ENCODE data around the gene PRTFDC1.

PRTFDC1 gene

DNA sequence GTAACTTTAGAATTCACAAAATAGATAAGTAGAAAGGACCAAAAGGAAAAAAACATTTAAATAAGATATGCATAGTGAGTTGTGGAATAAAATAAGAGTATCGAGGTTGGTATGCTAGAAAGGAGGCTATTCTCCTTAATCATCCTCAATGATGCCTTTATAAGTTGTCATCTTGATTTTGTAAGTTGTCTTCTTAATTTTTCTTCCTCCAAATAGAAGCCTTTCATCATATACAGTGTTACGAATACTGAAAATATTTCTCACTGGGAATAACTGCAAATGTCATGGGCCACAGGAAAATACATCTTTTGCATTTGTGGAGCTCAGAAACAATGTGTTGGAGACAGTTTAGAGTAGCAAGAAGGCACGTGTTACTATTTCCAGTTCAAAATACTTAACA, 31.5 kb upstream of the PRTFDC1 start:
- no peaks in the 10 kb centered on the region for H4K20me1 ChIP-seq (ENCODE audit: control insufficient read depth, insufficient read depth, low read depth, low read length)
- H3K27ac ChIP-seq (ENCODE audit: low read depth, low read length), result no peak overlapping the region
- no peaks in the 10 kb centered on the region for H3K36me3 ChIP-seq (ENCODE audit: control insufficient read depth, low read length)
- no peaks in the 10 kb centered on the region; the same call in 1 of the 2 replicates for H3K9me3 ChIP-seq (ENCODE audit: control insufficient read depth, insufficient read depth, low read length)
- TF ChIP-seq CTCF (IDR thresholded peaks at IDR 0.05; ENCODE audit: low read depth, low read length, poor library complexity, severe bottlenecking), result no peak
- no peak for TF ChIP-seq EZH2phosphoT487 (IDR thresholded peaks at IDR 0.05; ENCODE audit: borderline replicate concordance, low read length)
- H3K4me2 ChIP-seq (ENCODE audit: low read length), result no peak overlapping the region
- no peak overlapping the region for H3K4me3 ChIP-seq (ENCODE audit: low read length)
- no peaks in the 10 kb centered on the region for H3K9me2 ChIP-seq (replicated peaks; ENCODE audit: control insufficient read depth, low read length)
- peaks cover 3% of the 10 kb centered on the region; the same call in 1 of the 2 replicates for H3K27me3 ChIP-seq (ENCODE audit: control insufficient read depth, low read length)
- H3K4me1 ChIP-seq (ENCODE audit: control insufficient read depth, low read length), result no peaks in the 10 kb centered on the region
- H3K79me2 ChIP-seq (ENCODE audit: control insufficient read depth, low read length), result no peaks in the 10 kb centered on the region
- no peaks in the 10 kb centered on the region for H3F3A ChIP-seq (ENCODE audit: control insufficient read depth, insufficient read depth)

GRCh38 chr10:24983130-24983529, 30.7 kb upstream of the PRTFDC1 start:
- no peaks in the 10 kb centered on the region for H3K4me1 ChIP-seq (ENCODE audit: control insufficient read depth, low read length)
- H3K36me3 ChIP-seq (ENCODE audit: control insufficient read depth, low read length), result no peaks in the 10 kb centered on the region
- H3K9me3 ChIP-seq (ENCODE audit: control insufficient read depth, insufficient read depth, low read length), result no peaks in the 10 kb centered on the region; the same call in 1 of the 2 replicates
- no peak overlapping the region for H3K4me2 ChIP-seq (ENCODE audit: low read length)
- no peaks in the 10 kb centered on the region for H3F3A ChIP-seq (ENCODE audit: control insufficient read depth, insufficient read depth)
- no peak overlapping the region for H3K4me3 ChIP-seq (ENCODE audit: low read length)
- no peak overlapping the region for H3K27ac ChIP-seq (ENCODE audit: low read depth, low read length)
- no peaks in the 10 kb centered on the region for H3K79me2 ChIP-seq (ENCODE audit: control insufficient read depth, low read length)
- no peaks in the 10 kb centered on the region for H4K20me1 ChIP-seq (ENCODE audit: control insufficient read depth, insufficient read depth, low read depth, low read length)
- TF ChIP-seq CTCF (IDR thresholded peaks at IDR 0.05; ENCODE audit: low read depth, low read length, poor library complexity, severe bottlenecking) (no peak), EZH2phosphoT487 (IDR thresholded peaks at IDR 0.05; ENCODE audit: borderline replicate concordance, low read length) (no peak)
- H3K27me3 ChIP-seq (ENCODE audit: control insufficient read depth, low read length), result peaks cover 3% of the 10 kb centered on the region; the same call in 1 of the 2 replicates
- no peaks in the 10 kb centered on the region for H3K9me2 ChIP-seq (replicated peaks; ENCODE audit: control insufficient read depth, low read length)

DNA sequence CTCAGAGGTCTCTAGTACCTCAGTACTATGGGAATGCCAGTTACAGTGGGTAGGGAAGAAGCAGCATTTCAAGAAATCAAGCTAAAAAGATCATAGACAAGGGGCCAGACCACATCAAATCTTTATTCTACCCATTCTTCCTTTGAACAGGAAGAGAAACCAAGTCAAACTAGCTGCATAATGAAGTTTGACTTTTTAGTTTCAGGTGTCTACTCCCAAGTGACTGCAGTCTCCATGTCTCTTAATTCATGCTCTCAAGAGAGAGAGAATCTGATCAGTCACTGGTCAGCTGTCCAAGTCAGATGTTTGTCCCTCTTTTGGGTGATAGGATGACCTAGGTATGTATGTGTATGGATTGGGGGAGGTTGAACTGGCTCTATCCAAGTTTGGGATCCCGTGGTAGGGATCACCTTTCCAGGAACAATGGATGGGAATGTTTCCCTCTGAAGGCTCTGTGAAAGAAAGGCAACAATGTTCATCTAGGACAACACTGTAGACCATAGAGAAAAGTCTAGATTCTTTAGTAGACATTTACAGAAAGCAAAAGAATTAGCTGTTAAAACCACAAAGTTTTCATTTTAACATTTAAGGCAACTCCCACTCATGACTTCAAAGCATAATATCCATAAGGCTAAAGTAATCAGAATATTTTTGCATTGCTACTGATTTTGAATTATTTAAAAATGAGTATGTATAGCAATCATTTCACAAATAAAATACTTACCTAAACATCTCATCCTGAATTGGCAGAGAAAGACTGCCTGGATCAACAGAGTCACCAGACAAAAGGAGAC, 30.1 kb upstream of the PRTFDC1 start:
- H3K4me1 ChIP-seq (ENCODE audit: control insufficient read depth, low read length), result no peaks in the 10 kb centered on the region
- peaks cover 3% of the 10 kb centered on the region; the same call in 1 of the 2 replicates for H3K27me3 ChIP-seq (ENCODE audit: control insufficient read depth, low read length)
- no peaks in the 10 kb centered on the region for H3K9me2 ChIP-seq (replicated peaks; ENCODE audit: control insufficient read depth, low read length)
- H3K79me2 ChIP-seq (ENCODE audit: control insufficient read depth, low read length), result no peaks in the 10 kb centered on the region
- H3K27ac ChIP-seq (ENCODE audit: low read depth, low read length), result no peak overlapping the region
- TF ChIP-seq EZH2phosphoT487 (IDR thresholded peaks at IDR 0.05; ENCODE audit: borderline replicate concordance, low read length) (no peak), CTCF (IDR thresholded peaks at IDR 0.05; ENCODE audit: low read depth, low read length, poor library complexity, severe bottlenecking) (no peak)
- H3F3A ChIP-seq (ENCODE audit: control insufficient read depth, insufficient read depth), result no peaks in the 10 kb centered on the region
- H4K20me1 ChIP-seq (ENCODE audit: control insufficient read depth, insufficient read depth, low read depth, low read length), result no peaks in the 10 kb centered on the region
- no peak overlapping the region for H3K4me3 ChIP-seq (ENCODE audit: low read length)
- no peaks in the 10 kb centered on the region; the same call in 1 of the 2 replicates for H3K9me3 ChIP-seq (ENCODE audit: control insufficient read depth, insufficient read depth, low read length)
- H3K36me3 ChIP-seq (ENCODE audit: control insufficient read depth, low read length), result no peaks in the 10 kb centered on the region
- no peak overlapping the region for H3K4me2 ChIP-seq (ENCODE audit: low read length)

Measured in DOHH2 (cell line).